HepG2 (cell line): ENCODE results near the gene CAPS. TPM values are rescaled to one million over a fixed set of nuclear protein-coding genes. Genes with fewer than 3 reads are reported as not detected.

Source experiments
- ADNP ChIP-seq: sonication (generic); formaldehyde crosslinking; IDR thresholded peaks from 2 replicates; pipeline ENCODE4 v1.4.0; 2020; ENCODE audit warnings: missing genetic modification reagents
- ARNT ChIP-seq: fragments of 450-650 bp; IDR thresholded peaks from 2 replicates; pipeline ENCODE4 v1.6.1; 2017
- CREM ChIP-seq, 2 experiments: sonication (generic) in 1 of 2; formaldehyde crosslinking in 1 of 2; IDR thresholded peaks; 2 replicates each; pipeline versions ENCODE4 v1.4.0 to v1.6.1; 2016 to 2020; ENCODE audit warnings: antibody characterized with exemption in 1 of 2, mild to moderate bottlenecking in 1 of 2, missing genetic modification reagents in 1 of 2
- FOXC1 ChIP-seq: sonication (generic); formaldehyde crosslinking; IDR thresholded peaks from 2 replicates; pipeline ENCODE4 v1.8.0; 2022; ENCODE audit warnings: mild to moderate bottlenecking, missing genetic modification reagents, borderline replicate concordance
- GATAD1 ChIP-seq: IDR thresholded peaks from 2 replicates; pipeline ENCODE4 v1.6.1; 2016; ENCODE audit warnings: missing genetic modification reagents, missing compliant biosample characterization
- HIC2 ChIP-seq: sonication (generic); formaldehyde crosslinking; IDR thresholded peaks from 2 replicates; pipeline ENCODE4 v1.9.0; 2022; ENCODE audit warnings: low read depth, missing genetic modification reagents
- HIVEP1 ChIP-seq: sonication (generic); formaldehyde crosslinking; IDR thresholded peaks from 2 replicates; pipeline ENCODE4 v1.4.0; 2020; ENCODE audit warnings: mild to moderate bottlenecking, missing genetic modification reagents
- IRX3 ChIP-seq: sonication (generic); formaldehyde crosslinking; IDR thresholded peaks from 2 replicates; pipeline ENCODE4 v1.8.1; 2023; ENCODE audit warnings: mild to moderate bottlenecking, low read depth, missing genetic modification reagents, borderline replicate concordance
- MATR3 ChIP-seq: sonication (generic); formaldehyde crosslinking; IDR thresholded peaks from 2 replicates; pipeline ENCODE4 v1.4.0; 2020; ENCODE audit warnings: missing genetic modification reagents
- MIER2 ChIP-seq: IDR thresholded peaks from 2 replicates; pipeline ENCODE4 v1.6.1; 2016; ENCODE audit warnings: missing biosample characterization, missing genetic modification reagents
- NAIF1 ChIP-seq: sonication (generic); formaldehyde crosslinking; IDR thresholded peaks from 2 replicates; pipeline ENCODE4 v1.5.0; 2020; ENCODE audit warnings: mild to moderate bottlenecking, missing genetic modification reagents, borderline replicate concordance
- PHF5A ChIP-seq: IDR thresholded peaks from one replicate; pipeline ENCODE4 v1.6.1; 2018; ENCODE audit warnings: low read depth, missing genetic modification reagents; ENCODE audit not compliant: unreplicated experiment
- REXO4 ChIP-seq: sonication (generic); formaldehyde crosslinking; IDR thresholded peaks from 2 replicates; pipeline ENCODE4 v1.8.0; 2022; ENCODE audit warnings: missing genetic modification reagents, mild to moderate bottlenecking, borderline replicate concordance
- SP140L ChIP-seq: sonication (generic); formaldehyde crosslinking; IDR thresholded peaks from 2 replicates; pipeline ENCODE4 v1.4.0; 2020; ENCODE audit warnings: missing genetic modification reagents, borderline replicate concordance
- TBP ChIP-seq: sonication (generic); formaldehyde crosslinking; IDR thresholded peaks from 2 replicates; pipeline ENCODE4 v1.5.0; 2020; ENCODE audit warnings: missing genetic modification reagents
- TCF7L2 ChIP-seq: IDR thresholded peaks from 2 replicates; pipeline ENCODE4 v1.6.1; 2011; ENCODE audit warnings: mild to moderate bottlenecking, low read depth, low read length, moderate library complexity
- ZBTB8A ChIP-seq: sonication (generic); formaldehyde crosslinking; IDR thresholded peaks from 2 replicates; pipeline ENCODE4 v1.4.0; 2020; ENCODE audit warnings: mild to moderate bottlenecking, low read depth, missing genetic modification reagents, borderline replicate concordance
- ZNF12 ChIP-seq: sonication (generic); formaldehyde crosslinking; IDR thresholded peaks from 2 replicates; pipeline ENCODE4 v1.5.0; 2020; ENCODE audit warnings: missing genetic modification reagents
- ZNF160 ChIP-seq: sonication (generic); formaldehyde crosslinking; IDR thresholded peaks from 2 replicates; pipeline ENCODE4 v1.8.0; 2022; ENCODE audit warnings: mild to moderate bottlenecking, inconsistent platforms, missing genetic modification reagents
- ZNF224 ChIP-seq: sonication (generic); formaldehyde crosslinking; IDR thresholded peaks from 2 replicates; pipeline ENCODE4 v1.5.0; 2020; ENCODE audit warnings: mild to moderate bottlenecking, missing genetic modification reagents
- ZNF530 ChIP-seq: sonication (generic); formaldehyde crosslinking; IDR thresholded peaks from 2 replicates; pipeline ENCODE4 v1.5.0; 2020; ENCODE audit warnings: low read depth, mild to moderate bottlenecking, missing genetic modification reagents
- ZSCAN31 ChIP-seq: sonication (generic); formaldehyde crosslinking; IDR thresholded peaks from 2 replicates; pipeline ENCODE4 v1.5.0; 2020; ENCODE audit warnings: low read depth, mild to moderate bottlenecking, missing genetic modification reagents
- ZSCAN5A ChIP-seq: sonication (generic); formaldehyde crosslinking; IDR thresholded peaks from 2 replicates; pipeline ENCODE4 v1.8.0; 2022; ENCODE audit warnings: mild to moderate bottlenecking, missing genetic modification reagents, borderline replicate concordance
- ZZZ3 ChIP-seq: sonication (generic); formaldehyde crosslinking; IDR thresholded peaks from 2 replicates; pipeline ENCODE4 v1.4.0; 2020; ENCODE audit warnings: missing genetic modification reagents, mild to moderate bottlenecking, borderline replicate concordance
- polyA plus RNA-seq, 8 experiments: library from polyadenylated mRNA; depleted of rRNA in 3 of 8; stranded (reverse) in 7 of 8; unstranded in 1 of 8; fragments of >200 nt; fragmentation: Illumina TruSeq in 4 of 8; extraction: Trizol in 4 of 8; gene quantifications; 2 replicates each; pipeline versions ENCODE4 v1.2.1 to v1.2.3, GENCODE V29; 2011 to 2016; ENCODE audit warnings: low read depth in 4 of 8, missing spikeins in 1 of 8, mixed read lengths in 1 of 8; ENCODE audit not compliant: insufficient read depth in 1 of 8
- total RNA-seq, 5 experiments: library from RNA; depleted of rRNA; stranded (reverse); fragments of >200 nt; fragmentation: Illumina TruSeq; extraction: Trizol; gene quantifications; 2 replicates each; pipeline ENCODE4 v1.2.3, GENCODE V29; 2016; ENCODE audit warnings: low read depth in 1 of 5
- TF ChIP-seq, protein P1 (sequence below): sonication (generic); formaldehyde crosslinking; IDR thresholded peaks from 2 replicates; pipeline ENCODE4 v1.4.0; 2020; ENCODE audit warnings: low read depth, mild to moderate bottlenecking, missing genetic modification reagents

CAPS gene
- total and polyA plus RNA-seq, 2 of the 13 experiments (the other 11 are each of a cell fraction or from before 2014, with no cell fraction given): 3.1 TPM

- TF ChIP-seq HIC2 (CRISPR knock-in tag) (peak; percentile 87), ZBTB8A (CRISPR knock-in tag) (no peak), TCF7L2 (no peak), FOXC1 (CRISPR knock-in tag) (peak; percentile 47; the same call in 1 of the 2 replicates), ARNT (no peak), HIVEP1 (CRISPR knock-in tag) (peak; percentile 87), TBP (no peak), ZNF530 (CRISPR knock-in tag) (no peak), ZNF224 (peak; percentile 83; the same call in 1 of the 2 replicates), ZZZ3 (CRISPR knock-in tag) (no peak; the same call in 1 of the 2 replicates), MIER2 (CRISPR knock-in tag) (0 out of 2 replicates have a peak, but pooled peaks have one; percentile 26), ZNF160 (CRISPR knock-in tag) (0 out of 2 replicates have a peak, but pooled peaks have one; percentile 73), IRX3 (peak; percentile 81; the same call in 1 of the 2 replicates), NAIF1 (CRISPR knock-in tag) (peak; percentile 90), MATR3 (CRISPR knock-in tag) (no peak), GATAD1 (CRISPR knock-in tag) (peak; percentile 78), ADNP (CRISPR knock-in tag) (no peak), PHF5A (CRISPR knock-in tag) (no peak), ZNF12 (no peak), SP140L (CRISPR knock-in tag) (no peak), ZSCAN31 (CRISPR knock-in tag) (peak; percentile 83), REXO4 (no peak), ZSCAN5A (CRISPR knock-in tag) (peak; percentile 90), CREM (IDR thresholded peaks at IDR 0.05) (peak; percentile 83), CREM (CRISPR knock-in tag; IDR thresholded peaks at IDR 0.05) (no peak)
- TF ChIP-seq, protein P1, sequence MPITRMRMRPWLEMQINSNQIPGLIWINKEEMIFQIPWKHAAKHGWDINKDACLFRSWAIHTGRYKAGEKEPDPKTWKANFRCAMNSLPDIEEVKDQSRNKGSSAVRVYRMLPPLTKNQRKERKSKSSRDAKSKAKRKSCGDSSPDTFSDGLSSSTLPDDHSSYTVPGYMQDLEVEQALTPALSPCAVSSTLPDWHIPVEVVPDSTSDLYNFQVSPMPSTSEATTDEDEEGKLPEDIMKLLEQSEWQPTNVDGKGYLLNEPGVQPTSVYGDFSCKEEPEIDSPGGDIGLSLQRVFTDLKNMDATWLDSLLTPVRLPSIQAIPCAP (CRISPR knock-in tag): no peak; the same call in 1 of the 2 replicates
Measured at GRCh38 chr19:5961969-5962945, 48.2 kb downstream of the CAPS start (continued).
